ENCODE results near the gene AKR1D1. TPM values are rescaled to one million over a fixed set of nuclear protein-coding genes. Genes with fewer than 3 reads are reported as not detected.
"Not testable (repeated sequence)": the region's sequence is repeated elsewhere in the genome, so short reads cannot be mapped to it uniquely, and the experiment has no call there.

Gene AKR1D1
- total RNA-seq, 1 donor, result not detected

DNA sequence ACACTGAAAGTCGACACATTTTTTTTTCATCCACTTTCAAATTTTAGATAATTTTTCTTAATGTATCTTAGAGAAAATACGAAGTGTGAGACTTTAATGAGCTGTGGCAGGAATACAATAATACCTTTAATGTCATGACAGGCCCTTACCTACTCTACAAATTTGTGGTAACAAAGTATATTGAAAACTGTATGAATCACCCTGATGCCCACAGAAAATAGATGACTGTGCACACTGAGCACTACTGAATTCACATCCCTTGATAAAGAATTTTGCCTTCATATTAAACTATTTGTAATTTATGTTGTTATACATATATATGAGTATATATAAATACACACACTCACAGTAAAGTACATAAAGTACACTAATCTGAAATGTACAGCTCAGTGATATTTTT, 51.7 kb downstream of the AKR1D1 start:
- H3K4me3 ChIP-seq (ENCODE audit: low read depth, low read length), result no peak overlapping the region
- TF ChIP-seq, protein P1, sequence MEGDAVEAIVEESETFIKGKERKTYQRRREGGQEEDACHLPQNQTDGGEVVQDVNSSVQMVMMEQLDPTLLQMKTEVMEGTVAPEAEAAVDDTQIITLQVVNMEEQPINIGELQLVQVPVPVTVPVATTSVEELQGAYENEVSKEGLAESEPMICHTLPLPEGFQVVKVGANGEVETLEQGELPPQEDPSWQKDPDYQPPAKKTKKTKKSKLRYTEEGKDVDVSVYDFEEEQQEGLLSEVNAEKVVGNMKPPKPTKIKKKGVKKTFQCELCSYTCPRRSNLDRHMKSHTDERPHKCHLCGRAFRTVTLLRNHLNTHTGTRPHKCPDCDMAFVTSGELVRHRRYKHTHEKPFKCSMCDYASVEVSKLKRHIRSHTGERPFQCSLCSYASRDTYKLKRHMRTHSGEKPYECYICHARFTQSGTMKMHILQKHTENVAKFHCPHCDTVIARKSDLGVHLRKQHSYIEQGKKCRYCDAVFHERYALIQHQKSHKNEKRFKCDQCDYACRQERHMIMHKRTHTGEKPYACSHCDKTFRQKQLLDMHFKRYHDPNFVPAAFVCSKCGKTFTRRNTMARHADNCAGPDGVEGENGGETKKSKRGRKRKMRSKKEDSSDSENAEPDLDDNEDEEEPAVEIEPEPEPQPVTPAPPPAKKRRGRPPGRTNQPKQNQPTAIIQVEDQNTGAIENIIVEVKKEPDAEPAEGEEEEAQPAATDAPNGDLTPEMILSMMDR (IDR thresholded peaks at IDR 0.05; ENCODE audit: insufficient read depth, low read depth, low read length), result no peak
- DNase-seq (ENCODE audit: low read depth), result no peak

DNA sequence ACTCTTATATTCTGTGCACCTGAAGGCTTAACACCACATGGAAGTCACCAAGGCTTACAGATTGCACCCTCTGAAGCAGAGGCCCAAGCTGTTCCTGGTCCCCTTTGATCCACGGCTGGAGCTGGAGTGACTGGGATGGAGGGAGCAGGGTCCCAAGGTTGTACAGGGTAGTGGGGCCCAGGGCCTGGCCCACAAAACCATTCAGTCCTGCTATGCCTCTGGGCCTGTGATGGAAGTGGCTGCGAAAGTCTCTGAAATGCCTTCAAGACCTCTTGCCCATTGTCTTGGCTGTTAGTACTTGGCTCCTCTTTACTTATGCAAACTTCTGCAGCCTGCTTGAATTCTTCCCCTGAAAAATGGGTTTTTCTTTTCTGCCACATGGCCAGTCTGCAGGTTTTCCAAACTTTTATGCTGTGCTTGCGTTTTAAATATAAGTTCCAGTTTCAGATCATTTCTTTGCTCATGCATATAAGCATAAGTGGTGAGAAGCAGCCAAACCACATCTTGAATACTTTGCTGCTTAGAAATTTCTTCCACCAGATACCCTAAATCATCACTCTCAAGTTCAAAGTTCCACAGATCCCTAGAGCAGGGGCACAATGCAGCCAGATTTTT, 53.4 kb downstream of the AKR1D1 start:
- no peak overlapping the region for H3K4me3 ChIP-seq (ENCODE audit: low read depth, low read length)
- no peak for DNase-seq (ENCODE audit: low read depth)
- TF ChIP-seq, protein P1 (IDR thresholded peaks at IDR 0.05; ENCODE audit: insufficient read depth, low read depth, low read length), result no peak

DNA sequence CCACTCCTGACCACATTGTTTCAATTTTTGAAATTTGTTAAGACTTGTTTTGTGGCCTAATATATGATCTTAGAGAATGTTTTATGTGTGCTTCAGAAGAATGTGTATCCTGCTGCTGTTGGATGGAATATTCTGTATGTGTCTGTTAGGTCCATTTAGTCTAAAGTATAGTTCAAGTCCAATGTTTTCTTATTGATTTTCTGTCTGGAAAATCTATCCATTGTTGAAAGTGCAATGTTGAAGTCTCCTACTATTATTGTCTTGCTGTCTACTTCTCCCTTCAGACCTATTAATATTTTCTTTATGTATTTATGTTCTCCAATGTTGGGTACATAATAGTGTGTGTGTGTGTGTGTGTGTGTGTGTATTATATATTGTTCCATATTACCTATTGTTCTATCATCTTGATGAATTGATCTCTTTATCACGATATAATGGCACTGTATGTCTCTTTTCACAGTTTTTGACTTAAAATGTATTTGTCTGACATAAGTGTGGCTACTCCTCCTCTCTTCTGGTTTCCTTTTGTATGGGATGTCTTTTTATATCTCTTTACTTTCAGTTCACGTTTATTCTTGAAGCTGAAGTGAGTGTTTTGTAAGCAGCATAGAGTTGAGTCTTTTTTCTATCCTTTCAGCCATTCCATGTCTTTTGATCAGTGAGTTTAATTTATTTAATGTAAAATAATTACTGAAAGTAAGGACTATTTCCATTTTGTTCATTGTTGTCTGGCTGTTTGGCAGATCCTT, 61.3 kb downstream of the AKR1D1 start:
- TF ChIP-seq, protein P1 (IDR thresholded peaks at IDR 0.05; ENCODE audit: insufficient read depth, low read depth, low read length), result no peak
- no peak for DNase-seq (ENCODE audit: low read depth)
- no peak overlapping the region for H3K4me3 ChIP-seq (ENCODE audit: low read depth, low read length)

DNA sequence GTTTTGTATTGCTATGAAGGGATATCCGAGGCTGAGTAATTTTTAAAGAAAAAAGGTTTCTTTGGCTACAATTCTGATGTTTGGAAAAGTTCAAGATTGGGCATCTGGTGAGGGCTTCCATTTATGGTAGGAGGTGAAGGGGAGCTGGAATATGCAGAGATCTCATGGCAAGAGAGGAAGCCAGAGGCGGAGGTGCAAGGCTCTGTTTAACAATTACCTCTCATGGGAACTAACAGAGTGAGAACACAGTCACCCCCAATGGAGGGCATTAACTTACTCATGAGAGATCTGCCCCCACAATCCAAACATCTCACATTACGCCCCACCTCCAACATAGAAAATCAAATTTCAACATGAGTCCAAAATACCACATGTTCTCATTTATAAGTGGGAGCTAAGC, 62.0 kb downstream of the AKR1D1 start:
- TF ChIP-seq, protein P1 (IDR thresholded peaks at IDR 0.05; ENCODE audit: insufficient read depth, low read depth, low read length), result no peak
- DNase-seq (ENCODE audit: low read depth), result no peak
- no peak overlapping the region for H3K4me3 ChIP-seq (ENCODE audit: low read depth, low read length)

DNA sequence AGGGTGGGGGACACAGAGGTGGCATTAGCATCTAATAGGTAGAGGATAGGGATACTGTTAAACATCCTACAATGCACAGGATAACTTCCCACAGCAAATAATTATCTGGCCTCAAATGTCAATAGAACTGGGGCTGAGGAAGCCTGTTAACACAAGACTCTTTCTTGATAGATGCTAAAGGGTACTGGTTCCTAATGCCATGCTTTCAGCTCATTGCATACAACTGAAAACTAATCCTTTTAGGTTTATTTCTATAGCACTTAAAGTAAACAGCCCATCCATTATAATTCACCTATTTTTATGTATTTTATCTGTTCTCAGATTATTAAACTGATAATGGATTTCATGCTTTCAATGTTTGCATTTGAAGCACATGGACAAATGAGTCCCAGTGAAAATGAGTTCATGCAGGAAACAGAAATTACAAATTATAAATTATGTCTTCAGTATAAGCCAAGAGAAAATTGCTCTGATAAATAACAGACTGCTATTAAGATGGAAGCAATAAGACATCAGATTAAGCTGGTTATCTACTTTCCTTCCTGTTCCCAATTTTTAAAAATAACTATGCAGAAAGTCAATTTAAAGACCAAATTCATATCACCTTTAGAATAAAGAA, 66.4 kb downstream of the AKR1D1 start:
- TF ChIP-seq, protein P1 (IDR thresholded peaks at IDR 0.05; ENCODE audit: insufficient read depth, low read depth, low read length), result no peak
- no peak overlapping the region for H3K4me3 ChIP-seq (ENCODE audit: low read depth, low read length)
- DNase-seq (ENCODE audit: low read depth), result no peak

DNA sequence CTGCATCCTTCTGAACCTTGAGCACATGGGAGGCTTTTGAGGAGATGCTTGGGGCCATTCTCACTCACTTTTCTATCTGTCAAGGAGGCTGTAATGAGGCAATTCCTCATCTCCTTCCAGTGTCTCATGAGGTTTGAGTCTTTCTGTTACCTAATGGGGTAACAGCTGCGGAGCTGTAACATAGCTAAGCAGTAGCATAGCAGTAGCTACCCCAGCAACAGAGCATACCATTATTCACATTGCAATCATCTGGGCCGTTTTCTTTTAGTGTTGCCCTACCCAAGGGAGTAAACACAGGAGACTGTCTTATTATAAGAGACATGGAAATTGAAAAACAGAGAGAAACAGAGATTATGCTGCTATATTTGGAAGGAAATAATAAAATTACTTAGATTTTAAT, 68.7 kb downstream of the AKR1D1 start:
- DNase-seq (ENCODE audit: low read depth), result no peak
- H3K4me3 ChIP-seq (ENCODE audit: low read depth, low read length), result no peak overlapping the region
- TF ChIP-seq, protein P1 (IDR thresholded peaks at IDR 0.05; ENCODE audit: insufficient read depth, low read depth, low read length), result no peak

DNA sequence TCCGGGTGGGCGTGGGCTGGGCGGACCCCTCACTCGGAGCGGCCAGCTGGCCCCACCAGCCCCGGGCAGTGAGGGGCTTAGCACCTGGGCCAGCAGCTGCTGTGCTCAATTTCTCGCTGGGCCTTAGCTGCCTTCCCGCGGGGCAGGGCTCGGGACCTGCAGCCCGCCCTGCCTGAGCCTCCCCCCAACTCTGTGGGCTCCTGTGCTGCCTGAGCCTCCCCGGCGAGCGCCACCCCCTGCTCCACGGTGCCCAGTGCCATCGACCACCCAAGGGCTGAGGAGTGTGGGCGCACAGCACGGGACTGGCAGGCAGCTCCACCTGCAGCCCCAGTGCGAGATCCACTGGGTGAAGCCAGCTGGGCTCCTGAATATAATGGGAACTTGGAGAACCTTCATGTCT, 70.0 kb downstream of the AKR1D1 start:
- not testable (repeated sequence) for H3K4me3 ChIP-seq (ENCODE audit: low read depth, low read length); DNase-seq (ENCODE audit: low read depth)

DNA sequence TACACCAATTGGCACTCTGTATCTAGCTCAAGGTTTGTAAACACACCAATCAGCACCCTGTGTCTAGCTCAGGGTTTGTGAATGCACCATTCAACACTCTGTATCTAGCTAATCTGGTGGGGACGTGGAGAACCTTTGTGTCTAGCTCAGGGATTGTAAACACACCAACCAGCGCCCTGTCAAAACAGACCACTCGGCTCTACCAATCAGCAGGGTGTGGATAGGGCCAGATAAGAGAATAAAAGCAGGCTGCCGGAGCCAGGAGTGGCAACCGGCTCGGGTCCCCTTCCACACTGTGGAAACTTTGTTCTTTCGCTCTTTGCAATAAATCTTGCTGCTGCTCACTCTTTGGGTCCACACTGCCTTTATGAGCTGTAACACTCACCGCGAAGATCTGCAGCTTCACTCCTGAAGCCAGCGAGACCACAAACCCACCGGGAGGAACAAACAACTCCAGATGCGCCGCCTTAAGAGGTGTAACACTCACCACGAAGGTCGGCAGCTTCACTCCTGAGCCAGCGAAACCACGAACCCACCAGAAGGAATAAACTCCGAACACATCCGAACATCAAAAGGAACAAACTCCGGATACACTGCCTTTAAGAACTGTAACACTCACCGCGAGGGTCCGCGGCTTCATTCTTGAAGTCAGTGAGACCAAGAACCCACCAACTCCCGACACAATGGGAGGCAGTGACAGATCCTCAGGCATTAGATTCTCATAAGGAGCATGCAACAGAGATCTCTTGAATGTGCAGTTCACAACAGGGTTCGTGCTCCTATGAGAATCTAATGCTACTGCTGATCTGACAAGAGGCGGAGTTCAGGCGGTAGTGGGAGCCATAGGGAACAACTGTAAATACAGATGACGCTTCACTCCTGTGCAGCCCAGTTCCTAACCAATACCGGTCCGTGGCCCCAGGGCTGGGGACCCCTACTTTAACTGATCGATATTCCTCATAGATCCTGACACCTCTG, 70.8 kb downstream of the AKR1D1 start:
- not testable (repeated sequence) for H3K4me3 ChIP-seq (ENCODE audit: low read depth, low read length); DNase-seq (ENCODE audit: low read depth)

Data from fibroblast of villous mesenchyme (primary cell).